HG03521 (cell line): ENCODE results near the gene ST3GAL2.
"Not testable (repeated sequence)": the region's sequence is repeated elsewhere in the genome, so short reads cannot be mapped to it uniquely, and the experiment has no call there.

Experiments used
- ATAC-seq: cut with Tn5 transposase; IDR thresholded peaks from one replicate; pipeline ENCODE4 v1.9.1; 2021; ENCODE audit warnings: mild to moderate bottlenecking, moderate library complexity; ENCODE audit not compliant: unreplicated experiment

ST3GAL2 gene

DNA sequence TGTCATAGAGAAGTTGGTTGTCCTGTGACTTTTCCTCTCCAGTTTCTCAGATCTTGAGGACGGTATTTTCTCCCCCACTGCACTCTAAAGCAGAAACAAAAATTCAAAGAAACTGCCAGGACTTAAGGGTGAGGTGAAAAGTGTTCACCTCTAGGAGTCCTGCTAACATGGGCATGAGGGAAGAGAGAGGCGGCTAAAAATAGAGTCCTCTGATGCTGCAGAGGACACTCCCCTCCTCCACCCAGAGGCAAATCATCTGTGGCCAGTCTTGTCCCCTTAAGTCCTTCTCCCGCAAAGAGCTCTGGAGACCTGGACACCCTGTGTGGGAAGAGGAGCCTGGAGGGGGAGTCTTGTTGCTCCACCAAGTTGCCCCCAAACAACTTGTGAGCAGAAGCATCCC, 96.9 kb downstream of the ST3GAL2 start:
- ATAC-seq, result no peak

DNA sequence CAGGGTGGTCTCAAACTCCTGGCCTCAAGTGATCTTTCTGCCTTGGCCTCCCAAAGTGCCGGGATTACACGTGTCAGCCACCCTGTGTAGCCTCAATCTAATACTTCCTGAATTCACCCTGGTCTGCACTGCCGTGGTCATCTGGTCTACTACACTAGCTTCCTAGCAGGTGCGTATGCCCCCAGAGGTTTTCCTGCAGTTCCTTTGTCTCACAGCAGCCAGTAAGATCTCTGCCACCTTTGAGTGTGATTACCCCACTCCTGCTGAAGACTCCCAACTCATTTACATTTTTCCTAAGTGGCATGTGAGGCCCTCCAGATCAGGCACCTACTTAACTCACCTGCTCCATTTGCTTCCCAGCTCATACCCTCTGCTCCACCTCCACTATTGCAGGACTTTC, 97.3 kb downstream of the ST3GAL2 start:
- no peak for ATAC-seq

- no peak for ATAC-seq
Measured at GRCh38 chr16:70337814-70338213, 101.1 kb downstream of the ST3GAL2 start.

GRCh38 chr16:70332728-70333127, 106.2 kb downstream of the ST3GAL2 start:
- ATAC-seq, result not testable (repeated sequence)

GRCh38 chr16:70331588-70332358, 107.1 kb downstream of the ST3GAL2 start:
- no peak for ATAC-seq

DNA sequence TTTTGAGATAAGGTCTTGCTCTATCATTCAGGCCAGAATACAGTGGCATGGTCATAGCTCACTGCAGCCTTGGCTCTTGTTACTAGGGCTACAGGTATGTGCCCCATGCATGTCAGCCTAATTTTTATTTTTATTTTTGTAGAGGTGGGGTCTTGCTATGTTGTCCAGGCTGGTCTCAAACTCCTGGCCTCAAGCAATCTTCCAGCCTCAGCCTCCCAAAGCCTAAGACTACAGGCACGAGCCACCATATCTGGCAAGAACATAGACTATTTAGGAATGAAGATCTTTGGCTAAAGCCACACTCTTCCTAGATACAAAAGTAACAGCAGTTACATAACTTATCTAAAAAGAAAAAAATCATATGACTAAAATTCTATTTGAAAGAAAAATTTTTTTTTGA, 107.8 kb downstream of the ST3GAL2 start:
- no peak for ATAC-seq
